Muscle layer of duodenum (tissue), 2 donors: ENCODE measurements around the gene IL24.

Source experiments
- H3K27ac ChIP-seq: one replicate; pipeline ENCODE4 v1.7.0; 2013; ENCODE audit warnings: mild to moderate bottlenecking, low read length
- H3K27me3 ChIP-seq: one replicate; pipeline ENCODE4 v1.7.0; 2013; ENCODE audit warnings: low read depth, mild to moderate bottlenecking, control low read depth, low read length
- H3K36me3 ChIP-seq, 2 donors: one replicate each; pipeline ENCODE4 v1.7.0; 2013; ENCODE audit warnings: low read length in 2 of 2, control low read depth in 1 of 2, mild to moderate bottlenecking in 1 of 2; ENCODE audit not compliant: insufficient read depth in 2 of 2, control insufficient read depth in 1 of 2
- H3K4me1 ChIP-seq, 2 donors: one replicate each; pipeline ENCODE4 v1.7.0; 2013; ENCODE audit warnings: low read length in 2 of 2, mild to moderate bottlenecking in 2 of 2, control low read depth in 1 of 2, moderate library complexity in 1 of 2; ENCODE audit not compliant: insufficient read depth in 2 of 2, control insufficient read depth in 1 of 2
- H3K4me3 ChIP-seq, 2 donors: one replicate each; pipeline ENCODE4 v1.7.0; 2013; ENCODE audit warnings: low read length in 2 of 2, low read depth in 1 of 2, mild to moderate bottlenecking in 1 of 2
- H3K9me3 ChIP-seq, 2 donors: one replicate each; pipeline ENCODE4 v1.7.0; 2013; ENCODE audit warnings: low read length in 2 of 2, control low read depth in 1 of 2, mild to moderate bottlenecking in 1 of 2; ENCODE audit not compliant: control insufficient read depth in 1 of 2
- donor health status: healthy.

The IL24 gene

DNA sequence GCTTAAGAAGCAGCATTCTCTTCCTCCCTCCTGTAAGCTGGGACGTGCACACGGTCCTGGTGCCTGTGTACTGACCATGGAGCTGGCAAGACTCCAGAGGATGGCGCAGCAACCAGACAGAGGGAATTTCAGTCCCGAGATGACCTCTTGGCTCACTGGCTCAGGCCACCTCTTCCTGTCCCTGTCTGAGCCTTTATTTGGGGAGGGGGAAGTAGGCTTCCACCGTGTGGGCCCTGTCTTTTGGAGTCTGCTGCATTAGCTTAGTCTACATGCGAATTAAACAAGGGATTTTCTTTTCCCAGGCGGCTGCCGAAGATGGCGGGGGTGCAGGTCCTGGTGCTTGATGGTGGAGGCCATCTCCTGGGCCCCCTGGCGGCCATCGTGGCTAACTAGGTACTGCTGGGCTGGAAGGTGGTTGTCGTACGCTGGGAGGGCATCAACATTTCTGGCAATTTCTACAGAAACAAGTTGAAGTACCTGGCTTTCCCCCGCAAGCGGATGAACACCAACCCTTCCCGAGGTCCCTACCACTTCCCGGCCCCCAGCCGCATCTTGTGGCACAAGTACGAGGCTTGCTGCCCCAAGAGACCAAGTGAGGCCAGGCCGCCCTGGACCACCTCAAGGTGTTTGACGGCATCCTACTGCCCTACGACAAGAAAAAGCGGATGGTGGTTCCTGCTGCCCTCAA lies 10.2 kb downstream of the IL24 start:
- Histone ChIP-seq H3K27ac (no peak overlapping the region), H3K4me3 (no peak overlapping the region), H3K36me3 (no peaks in the 10 kb centered on the region), H3K4me1 (peaks cover 5% of the 10 kb centered on the region in 2 donors), H3K27me3 (peaks cover 5% of the 10 kb centered on the region), H3K9me3 (no peaks in the 10 kb centered on the region)

DNA sequence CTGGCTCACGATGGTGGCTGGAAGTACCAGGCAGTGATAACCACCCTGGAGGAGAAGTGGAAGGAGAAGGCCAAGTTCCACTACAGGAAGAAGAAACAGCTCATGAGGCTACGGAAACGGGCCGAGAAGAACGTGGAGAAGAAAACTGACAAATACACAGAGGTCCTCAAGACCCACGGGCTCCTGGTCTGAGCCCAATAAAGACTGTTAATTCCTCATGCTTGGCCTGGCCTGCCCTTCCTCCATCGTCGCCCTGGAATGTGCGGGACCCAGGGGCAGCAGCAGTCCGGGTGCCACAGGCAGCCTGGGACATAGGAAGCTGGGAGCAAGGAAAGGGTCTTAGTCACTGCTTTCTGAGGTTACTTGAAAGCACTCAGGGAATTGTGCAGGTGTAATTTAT lies 10.8 kb downstream of the IL24 start:
- no peak overlapping the region for H3K4me3 ChIP-seq
- no peaks in the 10 kb centered on the region for H3K9me3 ChIP-seq
- peaks cover 9% of the 10 kb centered on the region for H3K27me3 ChIP-seq
- H3K27ac ChIP-seq: no peak overlapping the region
- H3K4me1 ChIP-seq: peaks cover 5% of the 10 kb centered on the region in 2 donors
- no peaks in the 10 kb centered on the region for H3K36me3 ChIP-seq

DNA sequence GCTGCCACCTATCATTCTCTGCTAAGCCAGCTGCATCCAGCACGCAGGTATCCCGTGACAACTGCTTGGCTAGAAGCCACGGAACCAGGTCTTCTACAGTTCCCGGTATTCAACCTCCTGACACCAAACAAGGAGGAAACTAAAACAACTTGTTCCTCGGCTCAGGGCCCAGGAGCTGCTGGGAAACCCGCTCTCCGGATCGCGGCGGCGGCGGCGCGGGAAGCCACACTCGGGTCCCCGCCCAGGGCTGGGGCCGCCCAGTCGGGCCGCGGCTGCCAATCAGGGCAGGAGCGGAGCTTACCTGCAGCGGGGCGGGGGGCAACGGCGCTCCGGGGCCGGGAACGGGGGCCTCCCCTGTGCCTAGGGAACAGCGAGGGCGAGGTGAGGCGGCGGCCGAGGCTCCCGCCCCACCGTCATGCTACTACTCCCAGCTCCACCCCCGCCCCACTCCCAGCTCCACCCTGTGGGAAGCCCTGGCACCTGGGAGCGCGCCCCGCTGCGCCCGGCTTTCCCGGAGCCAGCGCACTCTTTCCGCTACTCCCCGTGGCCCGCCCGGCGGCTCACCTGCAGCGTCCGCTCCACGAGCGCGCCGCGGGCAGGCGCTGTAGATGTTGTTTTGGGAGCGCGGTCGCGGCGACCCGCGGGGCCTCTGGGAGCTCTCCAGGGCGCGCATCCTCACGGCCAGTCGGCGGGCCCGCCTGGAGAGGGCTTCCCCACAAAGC lies 12.1 kb downstream of the IL24 start:
- no peaks in the 10 kb centered on the region for H3K36me3 ChIP-seq
- peak overlapping the region; percentile 32 to 61 for H3K4me3 ChIP-seq
- H3K27ac ChIP-seq: no peak overlapping the region
- no peaks in the 10 kb centered on the region for H3K9me3 ChIP-seq
- H3K27me3 ChIP-seq: peaks cover 9% of the 10 kb centered on the region
- H3K4me1 ChIP-seq: peaks cover 5% of the 10 kb centered on the region in 2 donors

DNA sequence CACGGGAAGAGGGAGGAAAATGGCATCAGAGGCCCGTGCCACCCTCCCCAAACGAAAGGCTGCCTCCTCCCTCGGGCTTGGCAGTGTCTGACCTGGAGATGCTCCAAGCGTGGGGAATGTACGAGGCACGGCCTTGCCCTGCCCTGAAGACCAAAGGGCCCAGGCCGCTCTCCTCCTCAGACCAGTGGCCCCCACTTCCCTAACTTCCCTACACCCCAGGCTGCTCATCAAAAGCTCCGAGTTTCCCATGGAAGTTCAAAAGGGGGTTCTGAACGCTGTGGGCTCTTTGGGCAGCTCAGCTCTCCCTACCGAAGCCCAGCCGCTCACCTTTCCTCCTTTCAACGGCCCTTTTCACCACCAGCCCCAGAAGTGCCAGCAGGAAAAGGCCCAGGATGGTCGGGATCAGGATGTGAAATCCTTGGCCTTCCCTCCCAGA lies 12.7 kb downstream of the IL24 start:
- H3K27ac ChIP-seq: no peak overlapping the region

DNA sequence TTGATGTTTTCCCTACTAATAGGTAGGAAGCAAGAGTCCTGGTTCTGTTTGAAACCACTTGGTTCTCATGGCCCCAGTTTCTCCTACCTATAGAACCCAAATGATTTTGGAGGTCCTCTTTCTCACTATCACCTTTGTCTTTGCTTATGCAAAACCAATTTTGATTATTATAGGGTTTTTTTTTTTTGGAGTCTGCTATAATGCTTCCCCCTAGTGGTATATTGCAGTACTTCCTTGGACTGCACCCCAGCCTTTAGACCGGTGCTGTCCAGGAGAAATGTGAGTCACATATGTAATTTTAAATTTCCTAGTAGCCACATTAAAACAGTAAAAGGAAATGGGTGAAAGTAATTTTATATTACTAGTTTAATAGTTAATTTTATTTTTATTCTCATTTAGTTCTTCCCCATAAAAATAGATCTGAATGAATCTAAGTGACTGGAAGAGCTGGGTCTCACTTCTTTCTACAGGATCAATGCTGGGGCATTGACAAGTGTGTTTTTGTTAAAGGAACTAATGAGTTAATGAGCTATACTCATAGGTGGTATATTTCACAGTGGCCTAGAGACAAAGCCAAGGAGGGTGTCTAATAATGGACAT lies 13.9 kb downstream of the IL24 start:
- H3K27me3 ChIP-seq: peaks cover 9% of the 10 kb centered on the region
- H3K4me3 ChIP-seq: no peak overlapping the region
- H3K36me3 ChIP-seq: no peaks in the 10 kb centered on the region

More for the DNA sequence above, 12.7 kb downstream of the IL24 start:
- Histone ChIP-seq H3K9me3 (no peaks in the 10 kb centered on the region), H3K4me1 (peaks cover 5% of the 10 kb centered on the region in 2 donors), H3K27me3 (peaks cover 9% of the 10 kb centered on the region), H3K36me3 (no peaks in the 10 kb centered on the region), H3K4me3 (peak overlapping the region; percentile 32 to 61)

DNA sequence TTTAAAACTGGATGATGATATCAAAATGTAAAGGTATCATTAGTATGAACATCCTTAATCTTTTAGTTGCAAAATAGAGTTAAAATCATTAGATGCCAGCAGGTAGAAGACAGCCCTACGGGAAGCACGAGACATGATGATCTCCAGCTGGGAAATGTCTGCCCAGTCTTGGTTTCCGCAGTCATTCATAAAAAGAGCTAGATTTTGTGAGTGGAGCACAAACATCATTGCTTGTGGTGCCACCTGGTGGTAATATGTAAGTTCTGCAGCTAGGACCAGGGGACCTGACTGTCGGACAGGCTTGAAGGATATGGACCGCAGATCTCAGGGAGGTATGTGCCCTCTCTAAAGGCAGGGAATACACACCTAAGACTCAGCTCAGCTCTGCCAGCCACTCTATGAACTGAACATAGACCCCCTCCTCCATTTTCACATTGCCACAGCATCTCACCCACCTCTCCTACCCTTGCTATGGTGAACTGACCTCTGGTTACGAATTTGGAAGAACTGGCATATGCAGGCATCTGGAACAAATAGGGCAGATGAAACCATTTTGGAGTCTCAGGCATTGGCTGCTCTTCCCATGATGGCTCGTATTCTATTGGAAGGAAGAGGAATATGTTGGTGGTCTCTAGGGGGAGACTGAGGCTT lies 15.3 kb downstream of the IL24 start:
- Histone ChIP-seq H3K4me3 (no peak overlapping the region), H3K27me3 (peaks cover 9% of the 10 kb centered on the region), H3K36me3 (no peaks in the 10 kb centered on the region), H3K4me1 (peaks cover 5% of the 10 kb centered on the region in 2 donors), H3K9me3 (no peaks in the 10 kb centered on the region), H3K27ac (no peak overlapping the region)

More for the DNA sequence above, 13.9 kb downstream of the IL24 start:
- Histone ChIP-seq H3K4me1 (peaks cover 5% of the 10 kb centered on the region in 2 donors), H3K9me3 (no peaks in the 10 kb centered on the region), H3K27ac (no peak overlapping the region)

DNA sequence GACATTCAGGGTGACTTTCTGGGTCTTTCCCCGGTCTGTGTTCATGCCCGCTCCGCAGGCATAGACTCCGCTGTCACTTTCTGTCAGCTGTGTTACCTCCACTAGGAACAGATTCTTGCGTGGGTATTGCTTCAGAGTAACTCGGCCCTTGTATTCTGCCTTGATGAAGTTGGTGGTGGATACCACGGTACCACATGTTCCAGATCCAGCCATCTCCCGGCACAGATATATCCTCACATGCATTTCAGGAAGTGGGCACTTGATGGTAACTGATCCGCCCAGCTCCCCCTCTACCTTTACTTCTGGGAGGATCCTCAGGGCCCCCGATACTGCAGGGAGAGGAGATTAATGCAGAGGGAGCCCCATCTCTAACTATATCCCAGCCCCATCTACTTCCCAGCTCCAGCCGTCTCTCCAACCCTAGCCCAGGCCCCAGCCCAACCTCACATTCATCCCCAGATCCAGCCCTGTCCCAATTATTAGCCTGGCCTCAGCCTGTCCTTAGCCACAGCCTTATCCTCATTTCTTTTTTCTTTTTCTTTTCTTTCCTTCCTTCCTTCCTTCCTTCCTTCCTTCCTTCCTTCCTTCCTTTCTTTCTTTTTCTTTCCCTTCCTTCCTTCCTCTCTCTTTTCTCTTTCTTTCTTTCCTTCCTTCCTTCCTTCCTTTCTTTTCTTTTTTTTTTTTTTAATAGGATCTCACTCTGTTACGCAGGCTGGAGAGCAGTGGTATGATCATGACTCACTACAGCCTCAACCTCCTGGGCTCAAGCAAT lies 16.7 kb downstream of the IL24 start:
- H3K36me3 ChIP-seq: no peaks in the 10 kb centered on the region
- H3K4me3 ChIP-seq: no peak overlapping the region
- H3K9me3 ChIP-seq: no peaks in the 10 kb centered on the region
- peaks cover 5% of the 10 kb centered on the region in 2 donors for H3K4me1 ChIP-seq
- H3K27ac ChIP-seq: no peak overlapping the region
- peaks cover 9% of the 10 kb centered on the region for H3K27me3 ChIP-seq

DNA sequence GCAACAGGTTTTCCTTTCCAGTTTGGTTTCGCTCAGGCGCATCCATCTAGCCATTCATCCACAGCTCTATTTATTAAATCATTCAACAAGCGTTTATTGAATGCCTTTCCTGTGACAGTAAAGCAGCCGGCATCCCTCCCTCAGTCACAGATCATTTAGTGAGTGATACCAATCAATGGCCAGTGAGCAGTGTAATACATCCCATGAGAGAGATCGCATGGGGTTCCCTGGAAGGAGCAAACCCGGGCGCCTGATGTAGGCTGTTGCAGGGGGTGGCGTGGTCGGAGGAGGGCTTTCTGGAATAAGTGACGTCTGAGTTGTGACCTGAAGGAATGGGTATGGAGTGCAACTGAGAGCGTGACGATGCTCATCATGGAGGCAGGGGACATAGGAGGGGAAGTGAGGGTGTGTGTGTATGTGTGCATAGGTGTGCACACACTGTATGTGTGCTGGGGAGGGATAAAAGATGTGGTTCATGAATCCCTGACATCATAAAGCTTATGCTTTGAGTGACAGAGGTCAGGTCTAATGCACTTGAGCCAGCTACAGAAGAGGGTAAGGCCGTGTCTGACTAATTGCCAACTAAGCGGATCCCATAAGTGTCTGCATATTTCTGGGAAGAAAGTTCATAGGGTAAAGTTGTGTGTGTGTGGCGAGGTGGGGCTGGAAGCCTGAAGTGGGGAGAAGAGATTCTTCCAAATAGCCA lies 17.9 kb downstream of the IL24 start:
- H3K27me3 ChIP-seq: peaks cover 4% of the 10 kb centered on the region
- H3K4me3 ChIP-seq: no peak overlapping the region
- peaks cover 0 to 5% of the 10 kb centered on the region in 2 donors for H3K4me1 ChIP-seq
- H3K27ac ChIP-seq: no peak overlapping the region
- no peaks in the 10 kb centered on the region for H3K36me3 ChIP-seq
- no peaks in the 10 kb centered on the region for H3K9me3 ChIP-seq

DNA sequence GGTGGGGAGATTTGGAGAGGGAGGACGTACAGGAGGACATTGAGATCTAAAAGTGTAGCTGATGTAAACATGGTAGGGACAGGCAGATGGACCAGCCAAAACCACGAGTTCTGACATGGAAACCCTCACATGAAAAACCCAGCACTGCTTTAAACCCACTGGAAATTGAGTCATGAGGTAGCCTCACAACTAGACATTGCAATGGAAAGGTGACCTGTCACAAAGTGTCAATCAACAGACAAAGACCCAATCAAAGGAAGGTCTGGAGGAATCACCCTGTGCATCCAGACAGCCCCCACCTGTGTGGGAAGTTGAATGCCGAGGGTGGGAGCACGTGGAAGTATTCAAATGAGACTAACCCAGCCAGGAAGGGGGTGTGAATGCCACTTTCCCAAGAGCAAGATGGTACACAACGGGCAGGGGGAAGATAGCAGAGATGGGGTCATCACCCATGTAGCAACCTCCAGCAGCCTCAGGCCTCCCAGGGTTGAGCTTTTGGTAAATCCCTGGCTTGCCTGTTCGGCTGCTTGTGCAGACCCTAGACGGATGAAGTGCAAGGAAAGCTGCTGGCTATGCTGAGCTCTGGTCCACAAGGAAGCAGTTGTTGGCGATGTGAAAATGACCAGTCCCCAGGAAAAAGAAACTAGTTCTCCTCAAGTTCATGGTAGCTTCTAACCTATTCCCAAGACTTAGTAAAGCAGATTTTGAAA lies 18.9 kb downstream of the IL24 start:
- H3K9me3 ChIP-seq: no peaks in the 10 kb centered on the region
- H3K27ac ChIP-seq: no peak overlapping the region
- peaks cover 3% of the 10 kb centered on the region for H3K27me3 ChIP-seq
- peaks cover 0 to 5% of the 10 kb centered on the region in 2 donors for H3K4me1 ChIP-seq
- no peaks in the 10 kb centered on the region for H3K36me3 ChIP-seq
- no peak overlapping the region for H3K4me3 ChIP-seq

DNA sequence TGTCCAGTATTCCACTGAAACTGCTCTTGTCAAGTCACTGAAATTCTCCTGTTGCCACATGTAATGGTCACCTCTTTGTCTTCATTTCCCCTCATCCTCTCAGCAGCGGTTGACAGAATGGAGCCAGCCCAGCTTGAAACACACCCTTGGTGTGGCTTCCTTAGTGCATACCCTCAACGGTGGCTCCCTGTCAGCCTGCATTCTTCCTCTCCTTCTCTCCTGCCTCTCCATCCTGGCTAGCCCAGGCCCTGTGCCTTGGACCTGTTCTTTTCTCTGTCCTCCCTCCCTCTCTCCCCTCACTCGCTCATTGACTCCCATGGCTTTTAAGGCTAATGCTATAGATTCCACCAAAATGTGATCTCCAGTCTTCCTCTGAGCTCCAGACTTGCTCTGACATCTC lies 20.8 kb downstream of the IL24 start:
- Histone ChIP-seq H3K4me3 (no peak overlapping the region), H3K36me3 (no peaks in the 10 kb centered on the region), H3K9me3 (no peaks in the 10 kb centered on the region), H3K27ac (no peak overlapping the region), H3K27me3 (no peaks in the 10 kb centered on the region), H3K4me1 (peaks cover 0 to 5% of the 10 kb centered on the region in 2 donors)
